ENCODE data around the gene FOXO1.

- no peak for TF ChIP-seq POLR2A (IDR thresholded peaks at IDR 0.05)
- TF ChIP-seq CTCF (IDR thresholded peaks at IDR 0.05) = no peak
Observed at GRCh38 chr13:40697711-40698110, 31.3 kb upstream of the FOXO1 start.
